Smooth muscle cell of the brain vasculature (primary cell): Measurements from ENCODE around the gene MED29.
A peak's percentile ranks its signal among the peaks of the same experiment; 100 is the strongest.

Experiments used
- DNase-seq: peaks from one replicate; pipeline ENCODE4 v3.0.0-alpha.2; 2012; ENCODE audit warnings: low read depth, low spot score

Gene MED29

DNA sequence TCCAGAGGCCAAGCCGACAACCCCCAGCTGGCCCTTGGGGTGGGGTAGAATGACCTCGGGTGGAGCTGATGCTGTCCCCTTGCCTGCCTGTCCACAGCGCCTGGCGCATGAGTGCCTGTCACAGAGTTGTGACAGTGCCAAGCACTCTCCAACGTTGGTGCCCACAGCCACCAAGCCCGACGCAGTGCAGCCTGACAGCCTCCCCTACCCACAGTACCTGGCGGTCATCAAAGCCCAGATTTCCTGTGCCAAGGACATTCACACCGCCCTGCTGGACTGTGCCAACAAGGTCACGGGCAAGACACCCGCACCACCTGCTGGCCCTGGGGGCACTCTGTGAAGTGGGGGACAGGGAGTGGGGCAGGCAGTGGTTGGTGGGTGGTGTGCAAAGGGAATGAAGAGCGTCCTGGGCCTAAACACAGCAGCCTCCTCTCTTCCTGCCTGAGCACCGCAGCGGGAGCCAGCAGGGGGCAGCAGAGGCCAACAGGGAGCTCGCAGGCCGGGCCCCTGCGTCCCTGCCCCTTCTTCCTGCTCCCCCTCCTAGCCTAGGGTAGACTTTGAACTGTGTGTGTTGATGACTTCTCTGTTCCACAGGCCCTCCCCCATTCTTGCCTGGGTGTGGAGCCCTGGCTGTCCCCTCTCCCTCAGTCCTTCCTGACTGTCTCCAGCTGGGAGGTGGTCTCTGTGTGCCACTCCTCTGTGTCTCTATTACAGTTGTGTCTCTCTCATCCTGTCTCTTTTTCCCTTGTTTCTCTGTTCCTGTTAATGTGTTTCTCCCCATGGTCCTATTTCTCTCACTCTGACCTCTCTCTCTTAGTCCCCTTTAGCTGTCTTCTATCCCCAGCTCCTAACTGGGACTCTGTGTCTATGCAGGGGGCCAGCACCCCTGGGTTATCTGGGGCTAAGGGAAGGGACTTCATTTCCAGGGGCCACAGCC is 6.5 kb downstream of the MED29 start:
- no peak for DNase-seq

DNA sequence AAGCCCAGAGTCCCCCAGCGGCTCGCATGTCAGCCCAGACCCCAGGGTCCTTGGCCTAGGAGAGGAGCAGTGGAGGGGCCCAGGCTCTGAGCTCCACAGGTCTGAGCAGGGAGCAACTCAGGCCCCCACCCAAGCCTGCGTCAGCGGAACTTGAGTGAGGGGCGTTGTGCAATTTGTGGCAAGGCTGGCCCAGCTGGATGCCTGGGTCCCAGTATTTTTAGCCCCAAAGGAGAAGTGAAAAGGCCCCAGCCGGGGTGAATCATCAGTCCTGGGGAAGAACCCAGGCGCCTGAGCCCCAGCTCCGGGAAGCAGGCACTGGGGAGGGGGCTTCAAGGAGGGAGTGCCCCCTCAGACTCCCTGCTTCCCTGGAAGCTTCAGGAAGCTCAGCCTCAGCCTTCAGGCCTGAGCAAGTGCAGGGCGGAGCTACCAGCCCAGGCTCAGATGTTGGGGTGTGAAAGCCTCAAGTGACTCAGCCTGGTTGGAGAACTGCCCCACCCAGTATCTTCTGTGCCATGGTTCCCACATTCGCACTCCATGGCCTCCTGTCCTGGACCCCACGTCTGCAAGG is 7.2 kb downstream of the MED29 start:
- no peak for DNase-seq

DNA sequence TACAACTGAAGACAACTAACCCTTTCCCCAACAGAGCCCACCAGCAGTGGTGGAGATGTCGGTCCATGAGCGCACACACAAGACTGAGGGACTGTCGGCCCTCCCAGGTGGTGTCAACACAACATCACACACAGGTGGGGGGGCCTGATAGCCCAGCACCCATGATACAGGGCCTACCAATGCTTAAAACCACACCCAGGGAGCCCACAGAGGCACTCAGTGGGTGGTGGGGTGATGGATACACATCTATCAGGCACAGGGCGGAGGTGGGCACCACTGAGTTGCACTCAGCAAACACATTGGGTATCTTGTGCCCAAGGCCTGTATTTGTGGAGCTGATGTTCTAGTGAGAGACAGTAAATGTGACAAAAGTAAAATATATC is 8.5 kb downstream of the MED29 start:
- no peak for DNase-seq

DNA sequence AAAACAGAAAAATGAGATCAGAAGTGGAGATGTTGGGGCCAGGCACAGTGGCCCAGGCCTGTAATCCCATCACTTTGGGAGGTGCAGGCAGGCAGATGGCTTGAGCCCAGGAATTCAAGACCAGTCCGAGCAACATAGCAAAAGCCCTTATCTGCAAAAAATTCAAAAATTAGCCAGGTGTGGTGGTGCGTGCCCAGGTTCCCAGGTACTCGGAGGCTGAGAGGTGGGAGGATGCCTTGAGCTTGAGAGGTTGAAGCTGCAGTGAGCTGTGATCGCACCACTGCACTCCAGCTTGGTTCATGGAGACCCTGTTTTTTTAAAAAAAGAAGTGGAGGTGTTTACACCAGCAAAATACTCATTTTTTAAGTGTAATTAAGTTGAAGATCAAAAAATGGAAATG is 8.9 kb downstream of the MED29 start:
- DNase-seq = no peak

DNA sequence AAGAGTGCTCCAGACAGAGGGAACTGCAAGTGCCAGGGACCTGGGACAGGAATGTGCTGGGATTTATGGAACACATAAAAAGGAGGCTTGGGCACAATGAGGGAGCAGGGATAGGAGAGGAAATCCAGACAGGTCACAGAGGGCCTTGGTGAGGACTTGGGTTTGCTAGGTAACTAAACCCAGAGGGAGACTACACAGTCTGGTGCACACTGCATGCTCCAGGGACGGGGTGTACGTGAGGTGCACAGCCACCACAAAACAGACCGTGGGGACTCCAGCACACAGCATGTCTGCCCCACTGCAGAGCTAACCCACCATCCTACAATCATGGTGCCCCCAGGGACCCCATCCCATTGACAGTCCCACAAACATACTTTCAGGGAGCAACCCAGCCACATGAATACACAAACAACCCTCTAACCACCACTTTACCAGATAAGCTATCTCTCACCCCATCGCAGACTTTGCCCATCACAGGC is 9.9 kb downstream of the MED29 start:
- no peak for DNase-seq

DNA sequence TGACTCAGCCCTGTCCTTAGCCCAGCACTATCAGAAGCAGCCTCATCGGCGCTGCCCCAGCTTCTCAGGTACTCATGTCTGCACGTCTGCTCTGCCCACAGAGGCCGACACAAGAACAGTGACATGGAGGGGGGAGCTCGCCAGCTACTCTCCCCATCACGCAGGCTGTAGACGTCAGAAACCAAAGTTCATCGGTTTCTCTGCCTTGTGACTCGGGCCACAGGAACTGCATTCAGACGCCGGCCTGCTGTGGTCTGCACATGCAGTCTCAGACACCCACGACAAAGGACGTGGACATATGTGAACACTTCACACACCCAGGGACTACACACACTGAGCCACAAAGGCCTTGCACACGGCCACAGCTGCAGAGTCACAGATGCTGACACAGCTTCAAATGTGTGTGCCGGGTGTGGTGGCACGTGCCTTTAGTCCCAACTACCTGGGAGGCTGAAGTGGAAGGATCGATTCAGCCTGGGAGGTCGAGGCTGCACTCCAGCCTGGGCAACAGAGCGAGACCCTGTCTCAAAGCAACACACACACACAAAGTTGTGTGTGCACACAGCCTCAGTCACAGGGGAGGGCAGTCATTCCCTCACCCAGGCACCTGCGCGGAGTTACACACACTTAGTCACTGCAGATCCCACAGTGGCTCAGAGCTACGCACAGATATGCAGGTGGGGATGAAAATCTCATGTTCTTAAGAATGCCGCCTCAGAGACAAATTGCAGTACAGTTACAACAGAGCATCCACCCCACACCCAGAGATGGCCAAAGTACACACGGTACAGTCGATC is 10.6 kb downstream of the MED29 start:
- DNase-seq = no peak

DNA sequence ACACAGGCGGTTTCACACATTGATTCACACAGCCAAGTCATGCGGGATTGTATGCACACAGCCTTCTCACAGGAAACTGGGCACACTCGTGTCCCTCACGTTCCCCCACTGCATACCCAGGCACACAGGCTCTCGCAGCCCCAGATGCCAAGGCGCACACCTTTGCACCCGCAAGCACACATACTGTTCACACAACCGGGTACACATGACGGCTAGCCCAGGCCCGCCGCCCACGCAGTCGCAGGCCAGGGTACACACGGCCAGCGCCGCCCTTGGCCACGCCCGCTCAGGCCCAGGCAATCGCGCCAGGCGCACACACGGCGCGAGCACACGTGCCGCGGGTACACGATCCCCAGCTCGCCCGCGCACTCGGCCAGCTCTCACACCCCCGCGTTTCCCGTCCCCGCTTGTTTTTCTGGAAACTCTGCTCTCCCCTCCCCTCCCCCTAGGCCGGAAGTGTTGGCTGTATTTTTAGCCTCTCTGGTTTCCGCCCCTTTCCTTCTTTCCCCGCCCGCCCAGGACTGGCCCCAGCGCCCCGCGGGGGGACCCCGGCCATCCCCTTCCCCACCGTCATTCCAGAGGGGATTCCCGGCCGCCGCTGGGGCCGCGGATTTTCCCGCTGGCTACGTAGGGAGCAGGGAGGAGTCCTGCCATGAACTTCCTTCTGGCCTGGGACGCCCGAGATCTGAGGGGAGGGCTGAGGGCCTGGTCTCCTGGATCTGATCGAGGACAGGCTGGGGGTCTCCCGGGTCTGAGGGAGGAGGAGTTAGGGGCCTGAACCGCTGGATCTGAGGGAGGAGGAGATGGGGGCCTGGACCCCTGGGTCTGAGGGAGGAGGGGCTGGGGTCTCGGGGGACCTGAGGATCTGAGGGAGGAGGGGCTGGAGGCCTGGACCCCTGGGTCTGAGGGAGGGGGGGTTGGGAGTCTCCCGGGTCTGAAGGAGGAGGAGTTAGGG is 11.4 kb downstream of the MED29 start:
- no peak for DNase-seq

DNA sequence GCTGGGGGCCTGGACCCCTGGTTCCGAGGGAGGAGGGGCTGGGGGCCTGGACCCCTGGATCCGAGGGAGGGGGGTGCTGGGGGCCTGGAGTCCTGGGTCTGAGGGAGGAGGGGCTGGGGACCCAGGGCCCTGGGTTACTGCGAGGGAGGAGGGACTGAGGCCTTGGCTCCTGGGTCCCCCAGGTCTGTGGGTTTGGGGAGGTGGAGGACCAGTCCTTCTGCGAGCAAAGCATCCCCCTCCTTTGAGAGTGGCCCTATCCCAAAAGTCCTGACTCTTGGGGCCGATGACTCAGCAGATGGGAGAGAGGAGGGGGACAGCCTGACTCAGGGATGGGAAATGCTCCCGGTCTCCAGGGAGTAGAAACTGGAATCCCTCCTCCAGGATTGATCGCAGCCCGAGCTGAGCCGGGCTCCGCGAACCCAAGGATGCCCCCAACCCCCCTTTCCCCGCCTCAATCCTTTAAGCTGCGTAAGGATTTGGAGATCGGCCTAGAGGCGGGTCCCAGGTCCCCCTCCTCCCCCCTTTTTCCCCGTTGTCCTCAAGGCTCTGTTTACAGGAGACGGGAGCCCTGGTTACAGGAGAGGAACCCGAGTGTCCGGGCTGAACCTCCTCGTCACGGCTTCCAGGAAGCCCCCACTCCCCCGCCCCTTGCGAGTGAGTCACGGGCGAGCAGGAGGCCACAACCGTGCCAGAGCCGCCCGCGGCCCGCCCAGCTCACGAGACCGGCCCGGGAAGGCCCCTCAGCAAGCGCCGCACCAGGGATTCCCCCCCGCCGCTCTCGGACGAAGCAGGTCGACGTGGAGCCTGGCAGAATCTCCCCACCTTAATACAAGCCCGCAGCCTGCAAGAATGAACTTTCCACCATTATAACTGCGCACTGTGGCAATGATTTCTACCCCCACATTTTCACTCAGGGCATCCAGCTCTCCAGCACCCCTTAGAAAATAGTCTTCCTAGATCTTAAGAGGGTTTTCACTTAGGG is 12.4 kb downstream of the MED29 start:
- peak; percentile 96 for DNase-seq

DNA sequence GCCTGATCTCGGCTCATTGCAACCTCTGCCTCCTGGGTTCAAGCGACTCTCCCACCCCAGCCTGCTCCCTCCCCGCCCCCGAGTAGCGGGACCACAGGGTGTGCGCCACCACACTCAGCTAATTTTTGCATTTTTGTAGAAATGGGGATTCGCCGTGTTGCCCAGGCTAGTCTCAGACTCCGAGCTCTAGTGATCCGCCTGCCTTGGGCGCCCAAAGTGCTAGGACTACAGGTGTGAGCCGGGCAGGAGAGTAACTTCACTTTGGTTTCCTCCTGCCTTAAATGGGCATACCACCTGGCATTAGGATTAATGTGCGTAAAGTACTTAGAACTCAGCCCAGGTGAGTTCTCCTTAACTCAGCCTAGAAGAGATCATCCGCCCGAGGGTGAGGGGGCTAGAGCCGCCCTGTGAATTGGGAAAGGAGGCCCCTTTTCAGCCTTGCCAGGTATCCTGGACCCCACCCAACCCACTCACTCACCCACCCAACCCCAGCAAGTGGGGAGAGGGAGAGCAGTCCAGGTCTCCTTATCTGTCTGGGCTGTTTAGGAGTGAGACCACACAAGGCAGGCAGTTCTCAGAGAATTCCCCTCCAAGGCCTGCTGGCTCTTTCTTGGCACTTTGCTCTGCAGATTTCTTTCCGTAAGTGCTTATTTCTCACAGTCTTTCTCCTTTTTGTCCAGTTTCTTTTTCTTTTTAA is 14.2 kb downstream of the MED29 start:
- no peak for DNase-seq

DNA sequence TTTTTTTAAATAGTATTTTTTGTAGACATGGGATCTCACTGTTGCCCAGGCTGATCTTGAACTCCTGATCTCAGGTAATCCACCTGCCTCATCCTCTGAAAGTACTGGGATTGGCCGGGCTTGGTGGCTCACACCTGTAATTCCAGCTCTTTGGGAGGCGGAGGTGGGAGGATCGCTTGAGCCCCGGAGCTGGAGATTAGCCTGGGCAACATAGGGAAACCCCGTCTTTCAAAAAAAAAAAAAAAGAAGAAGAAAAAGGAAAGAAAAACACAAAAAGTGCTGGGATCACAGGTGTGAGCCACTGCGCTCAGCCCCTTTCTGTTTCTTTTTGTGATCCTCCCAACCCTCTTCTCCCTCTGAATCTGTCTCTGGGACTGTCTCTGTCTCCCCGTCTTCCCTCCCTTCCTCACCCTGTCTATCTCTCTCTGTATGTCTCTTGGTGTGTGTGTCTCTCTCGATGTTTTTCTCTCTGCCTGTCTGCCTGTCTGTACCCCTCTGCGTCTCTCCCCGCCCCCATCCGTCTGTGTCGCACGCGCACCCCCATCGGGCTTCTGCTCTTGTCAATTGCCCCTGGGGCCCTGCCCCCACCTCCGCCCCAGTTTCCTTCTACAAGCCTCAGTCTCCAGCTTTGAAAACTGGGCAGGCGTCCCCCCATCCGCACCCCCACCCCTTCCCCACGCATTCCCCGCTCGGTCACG is 14.9 kb downstream of the MED29 start:
- DNase-seq = no peak

DNA sequence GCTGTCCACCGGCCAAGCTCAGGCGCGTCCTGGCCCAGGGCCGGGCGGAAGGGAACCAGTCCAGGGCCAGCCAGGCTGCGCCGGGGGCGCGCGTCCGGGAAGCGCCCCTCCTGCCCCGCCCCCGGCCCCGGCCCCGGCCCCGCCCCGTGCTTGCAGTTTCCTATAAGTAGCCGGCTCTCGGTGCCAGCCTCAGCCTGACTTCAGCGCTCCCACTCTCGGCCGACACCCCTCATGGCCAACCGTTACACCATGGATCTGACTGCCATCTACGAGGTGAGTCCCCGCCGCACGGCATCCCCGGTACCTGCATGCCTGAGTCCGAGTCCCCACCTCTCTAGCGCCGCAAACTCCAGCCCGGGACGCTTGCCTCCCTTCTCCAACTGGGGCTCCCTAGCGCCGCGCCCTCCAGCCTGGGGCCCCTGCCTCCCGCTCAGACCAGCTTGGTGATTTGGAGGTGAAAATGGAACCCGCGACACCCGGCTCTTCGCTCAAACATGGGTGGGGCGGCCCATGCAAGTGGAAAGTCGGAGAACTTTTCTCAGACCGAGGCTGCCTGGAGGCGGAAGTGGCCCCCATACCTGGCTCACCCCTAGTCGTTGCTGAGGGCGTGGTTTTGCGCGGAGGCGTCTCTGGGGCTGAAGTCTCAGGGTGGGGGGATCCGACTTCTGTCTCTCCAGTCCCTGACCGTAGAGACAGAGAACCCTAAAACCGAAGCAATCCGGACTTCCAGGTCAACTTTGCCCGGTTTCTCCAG is 15.7 kb downstream of the MED29 start, which contains the start of gene ZFP36:
ZFP36 (plus strand) TSS at position 192 of the 754 bp plus-strand sequence; CDS start at position 250, 58 bp downstream.
- DNase-seq = no peak

DNA sequence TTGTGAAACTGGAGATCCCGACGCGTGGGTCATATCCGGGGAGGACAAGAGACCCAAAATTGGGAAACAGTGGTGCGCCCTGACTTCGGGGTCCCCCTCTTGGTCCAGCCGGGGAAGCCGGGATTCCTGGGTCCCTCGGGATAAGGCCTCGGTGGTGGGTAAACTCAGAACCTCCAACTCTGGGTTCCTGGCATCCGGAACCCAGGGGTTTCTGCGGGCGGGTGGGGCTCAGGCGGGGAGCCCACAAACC is 16.2 kb downstream of the MED29 start:
- DNase-seq = no peak

DNA sequence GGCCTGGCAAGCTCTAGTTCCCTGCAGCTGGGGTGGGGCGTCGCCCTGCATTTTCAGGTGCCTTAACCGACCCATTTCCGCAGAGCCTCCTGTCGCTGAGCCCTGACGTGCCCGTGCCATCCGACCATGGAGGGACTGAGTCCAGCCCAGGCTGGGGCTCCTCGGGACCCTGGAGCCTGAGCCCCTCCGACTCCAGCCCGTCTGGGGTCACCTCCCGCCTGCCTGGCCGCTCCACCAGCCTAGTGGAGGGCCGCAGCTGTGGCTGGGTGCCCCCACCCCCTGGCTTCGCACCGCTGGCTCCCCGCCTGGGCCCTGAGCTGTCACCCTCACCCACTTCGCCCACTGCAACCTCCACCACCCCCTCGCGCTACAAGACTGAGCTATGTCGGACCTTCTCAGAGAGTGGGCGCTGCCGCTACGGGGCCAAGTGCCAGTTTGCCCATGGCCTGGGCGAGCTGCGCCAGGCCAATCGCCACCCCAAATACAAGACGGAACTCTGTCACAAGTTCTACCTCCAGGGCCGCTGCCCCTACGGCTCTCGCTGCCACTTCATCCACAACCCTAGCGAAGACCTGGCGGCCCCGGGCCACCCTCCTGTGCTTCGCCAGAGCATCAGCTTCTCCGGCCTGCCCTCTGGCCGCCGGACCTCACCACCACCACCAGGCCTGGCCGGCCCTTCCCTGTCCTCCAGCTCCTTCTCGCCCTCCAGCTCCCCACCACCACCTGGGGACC is 16.6 kb downstream of the MED29 start:
- no peak for DNase-seq

DNA sequence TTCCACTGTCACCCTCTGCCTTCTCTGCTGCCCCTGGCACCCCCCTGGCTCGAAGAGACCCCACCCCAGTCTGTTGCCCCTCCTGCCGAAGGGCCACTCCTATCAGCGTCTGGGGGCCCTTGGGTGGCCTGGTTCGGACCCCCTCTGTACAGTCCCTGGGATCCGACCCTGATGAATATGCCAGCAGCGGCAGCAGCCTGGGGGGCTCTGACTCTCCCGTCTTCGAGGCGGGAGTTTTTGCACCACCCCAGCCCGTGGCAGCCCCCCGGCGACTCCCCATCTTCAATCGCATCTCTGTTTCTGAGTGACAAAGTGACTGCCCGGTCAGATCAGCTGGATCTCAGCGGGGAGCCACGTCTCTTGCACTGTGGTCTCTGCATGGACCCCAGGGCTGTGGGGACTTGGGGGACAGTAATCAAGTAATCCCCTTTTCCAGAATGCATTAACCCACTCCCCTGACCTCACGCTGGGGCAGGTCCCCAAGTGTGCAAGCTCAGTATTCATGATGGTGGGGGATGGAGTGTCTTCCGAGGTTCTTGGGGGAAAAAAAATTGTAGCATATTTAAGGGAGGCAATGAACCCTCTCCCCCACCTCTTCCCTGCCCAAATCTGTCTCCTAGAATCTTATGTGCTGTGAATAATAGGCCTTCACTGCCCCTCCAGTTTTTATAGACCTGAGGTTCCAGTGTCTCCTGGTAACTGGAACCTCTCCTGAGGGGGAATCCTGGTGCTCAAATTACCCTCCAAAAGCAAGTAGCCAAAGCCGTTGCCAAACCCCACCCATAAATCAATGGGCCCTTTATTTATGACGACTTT is 17.4 kb downstream of the MED29 start:
- DNase-seq = no peak

DNA sequence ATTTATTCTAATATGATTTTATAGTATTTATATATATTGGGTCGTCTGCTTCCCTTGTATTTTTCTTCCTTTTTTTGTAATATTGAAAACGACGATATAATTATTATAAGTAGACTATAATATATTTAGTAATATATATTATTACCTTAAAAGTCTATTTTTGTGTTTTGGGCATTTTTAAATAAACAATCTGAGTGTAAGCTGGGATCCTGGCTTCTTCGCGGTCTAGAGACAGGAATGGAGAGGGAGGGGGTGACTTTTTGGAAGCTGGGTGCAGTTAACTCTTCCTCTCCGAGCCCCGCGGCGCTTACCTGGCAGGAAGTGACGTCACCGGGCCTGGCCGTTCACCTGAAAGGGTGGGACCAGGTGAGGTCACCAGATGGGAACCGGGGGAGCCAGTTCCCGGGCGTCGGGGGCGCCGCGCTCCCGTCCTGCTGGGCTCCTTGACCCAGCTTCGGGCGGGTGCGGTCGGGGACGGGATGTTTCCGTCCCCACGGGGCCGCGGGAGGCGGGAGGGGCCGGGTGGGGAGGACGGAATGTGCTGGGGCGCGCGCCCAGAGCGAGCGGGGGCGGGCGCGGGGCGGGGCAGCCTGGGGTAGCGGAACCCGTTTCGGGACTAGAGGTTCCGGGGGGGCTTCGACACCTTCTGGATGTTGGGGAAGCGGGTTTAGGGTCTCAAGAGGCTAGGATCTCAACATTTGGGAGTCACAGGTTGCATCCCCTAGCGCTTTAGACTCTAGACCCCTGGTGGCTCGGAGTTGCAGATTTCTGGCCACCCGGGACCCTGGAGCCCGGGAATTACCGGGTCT is 18.2 kb downstream of the MED29 start:
- DNase-seq = no peak
